Occipital lobe (tissue), 2 donors: ENCODE data around the gene DDAH1. TPM values are rescaled to one million over a fixed set of nuclear protein-coding genes. Genes with fewer than 3 reads are reported as not detected.
A peak's percentile ranks its signal among the peaks of the same experiment; 100 is the strongest.

Source experiments
- DNase-seq: peaks from one replicate; lab custom pipeline; 2025; lab: John Stamatoyannopoulos, UW
- total RNA-seq: library from RNA; depleted of rRNA; stranded (reverse); fragments of >200 nt; gene quantifications from one replicate; pipeline ENCODE4 v1.2.3, GENCODE V29; 2014

The DDAH1 gene
- total RNA-seq, 1 donor from 2014 or later: 37.3 TPM

DNA sequence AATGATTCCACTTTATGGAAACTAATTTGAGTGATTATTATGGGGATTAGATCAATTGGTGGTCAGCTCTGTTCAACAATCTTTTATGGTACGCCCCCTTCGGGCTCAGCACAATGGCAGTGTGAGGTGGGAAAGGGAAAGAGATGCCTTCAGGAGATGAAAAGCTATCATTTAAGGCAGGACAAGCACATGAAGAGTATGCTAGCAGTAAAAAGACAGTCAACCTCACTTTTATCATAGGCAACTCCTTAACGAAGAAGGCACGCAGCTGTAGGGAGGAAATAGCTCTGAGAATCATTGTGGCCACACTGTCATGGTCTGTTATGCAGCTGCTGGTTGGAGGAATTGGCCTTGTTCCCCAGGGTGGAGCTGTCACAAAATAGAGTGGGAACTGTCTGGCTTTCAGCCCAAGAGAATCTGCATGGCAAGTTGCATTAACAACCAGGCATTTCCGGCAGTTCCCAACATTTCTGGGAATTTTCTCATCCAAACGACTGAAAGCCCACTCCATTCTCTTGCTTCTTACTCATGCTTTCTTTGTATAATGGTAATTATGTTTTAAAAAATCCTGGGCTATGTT is 134.2 kb downstream of the DDAH1 start:
- DNase-seq: peak; percentile 38

GRCh38 chr1:85330214-85330631 is 134.7 kb downstream of the DDAH1 start:
- no peak for DNase-seq

GRCh38 chr1:85328713-85329397 is 136.1 kb downstream of the DDAH1 start:
- DNase-seq: no peak

- DNase-seq: no peak
These were observed 137.2 kb downstream of the DDAH1 start for GRCh38 chr1:85327759-85328158.

GRCh38 chr1:85326851-85327250 is 138.1 kb downstream of the DDAH1 start:
- no peak for DNase-seq

- no peak for DNase-seq
These were observed 138.6 kb downstream of the DDAH1 start for GRCh38 chr1:85326336-85326735.

GRCh38 chr1:85325920-85326319 is 139.0 kb downstream of the DDAH1 start:
- DNase-seq: no peak

DNA sequence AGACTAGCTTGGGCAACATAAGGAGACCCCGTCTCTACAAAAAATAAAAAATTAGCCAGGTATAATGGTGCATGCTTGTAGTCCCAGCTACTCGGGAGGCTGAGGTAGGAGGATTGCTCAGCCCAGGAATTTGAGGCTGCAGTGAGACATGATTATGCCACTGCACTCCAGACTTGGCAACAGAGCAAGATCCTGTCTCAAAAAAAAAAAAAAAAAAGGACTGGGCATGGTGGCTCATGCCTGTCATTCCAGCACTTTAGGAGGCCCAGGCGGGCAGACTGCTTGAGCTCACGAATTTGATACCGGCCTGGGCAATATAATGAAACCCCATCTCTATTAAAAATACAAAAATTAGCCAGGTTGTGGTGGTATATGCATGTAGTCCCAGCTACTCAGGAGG is 141.2 kb downstream of the DDAH1 start:
- no peak for DNase-seq

- DNase-seq: no peak
These were observed 142.3 kb downstream of the DDAH1 start for GRCh38 chr1:85322655-85323054.

- DNase-seq: no peak
These were observed 143.6 kb downstream of the DDAH1 start for GRCh38 chr1:85321237-85321964.

DNA sequence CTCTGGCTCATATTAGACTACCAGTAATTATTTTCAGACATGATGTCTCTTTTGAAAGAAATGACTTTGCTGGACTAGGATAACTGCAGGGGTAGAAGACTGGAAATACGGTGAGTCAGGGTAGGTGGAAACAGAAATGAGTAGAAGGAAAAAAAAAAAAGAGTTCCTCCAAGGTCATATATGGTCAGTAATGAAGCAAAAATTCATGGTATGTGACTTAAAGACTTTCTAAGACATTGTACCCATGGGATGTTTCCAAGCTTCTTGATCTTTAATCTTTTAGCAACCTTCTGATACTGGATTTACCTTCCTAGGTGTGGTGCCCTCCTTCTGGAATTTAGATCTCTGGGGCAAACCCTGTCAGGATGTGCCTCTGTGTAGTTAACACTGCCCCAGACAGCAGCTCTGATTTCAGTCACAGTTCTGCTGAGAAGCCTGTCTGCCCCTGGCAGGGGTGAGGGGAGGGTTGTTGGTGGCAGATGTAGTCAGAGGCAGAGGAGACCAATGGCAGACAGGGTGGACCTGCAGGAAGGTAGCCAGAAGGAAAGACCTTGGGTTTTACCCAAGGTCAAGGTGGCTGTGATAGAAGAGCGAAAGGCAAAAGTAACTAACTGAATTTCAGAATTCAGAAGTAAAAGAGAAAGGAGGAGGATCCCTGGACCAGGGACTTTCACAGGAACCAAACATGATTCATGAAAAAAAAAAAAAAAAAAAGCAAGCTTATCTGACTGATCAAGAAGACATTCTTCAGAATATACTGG is 144.4 kb downstream of the DDAH1 start:
- no peak for DNase-seq

- no peak for DNase-seq
These were observed 145.0 kb downstream of the DDAH1 start for GRCh38 chr1:85319931-85320330.

GRCh38 chr1:85319491-85319890 is 145.5 kb downstream of the DDAH1 start:
- no peak for DNase-seq

- no peak for DNase-seq
These were observed 146.7 kb downstream of the DDAH1 start for GRCh38 chr1:85318217-85318616.

GRCh38 chr1:85317560-85317959 is 147.4 kb downstream of the DDAH1 start:
- DNase-seq: no peak

DNA sequence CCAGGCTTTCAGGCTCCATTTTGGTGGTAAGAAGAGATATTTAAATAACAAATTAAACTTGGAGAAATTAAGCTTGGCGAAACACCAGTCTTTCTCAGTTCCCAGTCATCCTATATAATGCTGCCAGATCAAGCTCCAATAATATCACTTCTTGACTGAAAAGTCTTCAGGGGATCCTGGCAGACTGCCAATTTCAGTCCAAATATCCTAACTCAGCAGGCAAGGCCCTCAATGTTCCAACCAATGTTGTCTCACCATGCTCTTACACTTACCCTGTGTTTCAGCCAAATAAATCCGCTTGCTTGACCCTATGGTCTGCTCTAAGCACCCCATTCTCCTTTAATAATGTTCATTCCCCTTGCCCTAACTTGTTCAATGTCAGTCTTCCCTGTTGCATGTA is 148.6 kb downstream of the DDAH1 start:
- no peak for DNase-seq

- no peak for DNase-seq
These were observed 149.2 kb downstream of the DDAH1 start for GRCh38 chr1:85315789-85316188.

DNA sequence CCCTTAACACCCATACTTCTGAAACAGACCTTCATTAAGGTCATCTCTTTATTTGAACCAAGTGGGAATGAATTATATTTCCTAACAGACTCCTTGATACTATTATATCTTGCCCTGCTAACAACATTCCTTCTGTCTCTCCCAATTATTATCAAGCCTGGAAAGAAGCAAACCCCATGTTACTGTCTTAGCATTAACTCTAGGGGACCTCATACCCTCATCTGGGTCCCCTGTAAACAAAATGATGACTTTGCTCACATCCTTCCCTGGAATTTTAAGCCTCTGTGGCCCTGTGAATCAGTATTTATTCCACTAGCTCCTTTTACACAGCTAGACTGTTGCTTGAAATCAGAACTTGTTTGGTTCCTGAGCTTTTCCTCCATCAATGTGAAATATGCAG is 150.2 kb downstream of the DDAH1 start:
- DNase-seq: no peak

- DNase-seq: no peak
These were observed 150.9 kb downstream of the DDAH1 start for GRCh38 chr1:85313888-85314696.

DNA sequence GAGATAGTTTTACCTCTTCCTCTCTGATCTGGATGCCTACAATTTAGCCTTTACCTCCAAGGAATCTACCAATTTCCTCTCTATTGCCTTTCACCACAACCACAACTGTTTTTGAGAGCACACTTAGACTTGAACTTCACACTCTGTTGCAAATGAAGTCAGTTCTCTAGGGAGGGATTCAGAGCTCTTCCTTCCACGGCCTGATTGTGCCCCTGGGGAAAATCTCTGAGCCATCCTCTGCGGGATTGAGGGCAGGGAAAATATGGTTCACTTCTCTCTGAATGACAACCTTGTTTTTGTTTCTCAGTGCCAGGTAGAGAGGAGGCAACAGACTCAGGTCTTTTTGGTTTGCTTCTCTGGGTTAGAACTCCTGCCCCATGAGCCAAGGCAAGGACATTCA is 153.1 kb downstream of the DDAH1 start:
- DNase-seq: no peak

DNA sequence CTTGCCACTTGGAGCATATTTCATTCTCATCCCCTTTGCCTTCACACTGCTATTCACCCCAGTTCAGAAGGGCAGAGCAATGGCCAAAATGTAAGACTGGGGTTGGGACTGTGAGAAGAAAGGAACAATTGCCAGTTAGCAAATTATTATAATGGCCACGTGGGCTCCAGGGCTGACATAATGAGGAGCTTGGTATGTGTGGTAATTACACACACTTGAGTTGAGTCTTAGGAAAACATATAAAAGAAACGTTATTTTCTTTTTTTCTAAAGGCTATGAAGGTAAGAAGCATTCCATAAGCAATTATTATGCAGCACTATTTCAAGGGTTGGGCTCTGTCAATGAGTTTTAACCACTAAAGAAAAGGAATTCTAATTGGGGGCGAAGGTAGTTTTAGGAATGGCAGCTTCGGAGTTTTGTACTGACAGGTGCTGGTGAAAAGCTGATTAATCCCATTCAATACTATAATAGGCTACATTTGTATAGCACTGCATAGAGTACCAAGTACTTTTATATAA is 156.1 kb downstream of the DDAH1 start:
- no peak for DNase-seq
